ENCODE results near the gene HES7. TPM values are rescaled to one million over a fixed set of nuclear protein-coding genes. Genes with fewer than 3 reads are reported as not detected.

The HES7 gene
- total and polyA plus RNA-seq, 3 donors from 2014 or later, result 0.25 to 0.31 TPM; not detected in 1

- H3K4me1 ChIP-seq, result no peaks in the 10 kb centered on the region
- no peak for DNase-seq
Measured at GRCh38 chr17:8143581-8144400, 19.9 kb upstream of the HES7 start.

DNA sequence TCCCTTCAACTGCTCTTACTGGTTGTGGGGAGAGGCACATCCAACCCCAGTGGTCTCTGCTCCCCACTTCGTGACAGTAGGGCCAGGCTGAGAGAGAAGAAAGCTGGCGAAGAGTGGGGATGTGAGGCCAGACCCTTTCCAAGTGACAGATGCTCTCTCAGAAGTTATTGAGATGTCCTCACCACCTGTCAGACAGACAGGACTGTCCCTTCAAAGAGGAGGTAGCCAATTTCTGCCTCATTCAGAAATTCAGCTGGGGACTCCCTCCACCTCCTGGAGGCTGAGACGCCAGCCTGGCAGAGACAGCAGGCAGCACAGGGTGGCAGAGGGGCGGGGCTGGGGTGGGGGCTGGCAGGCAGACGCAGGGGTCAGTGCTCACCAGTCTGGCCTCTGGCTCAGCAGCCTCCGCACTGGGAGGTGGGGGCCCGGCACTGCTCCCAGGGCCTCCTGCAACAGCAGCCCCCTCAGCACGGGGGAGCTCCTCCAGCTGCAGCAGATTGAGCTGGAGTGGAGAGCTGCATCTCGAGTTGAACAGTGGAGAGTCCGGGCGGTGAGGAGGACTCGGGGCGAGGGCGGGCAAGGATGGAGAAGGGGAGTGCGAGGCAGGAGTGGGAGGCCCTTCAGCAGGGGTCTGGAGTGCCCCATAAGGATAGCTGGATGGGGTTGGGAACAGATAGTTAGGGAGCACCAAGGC lies 19.1 kb upstream of the HES7 start:
- no peaks in the 10 kb centered on the region for H3K36me3 ChIP-seq (ENCODE audit: low read depth, missing control alignments)
- no peaks in the 10 kb centered on the region for H3K4me1 ChIP-seq
- H3K27ac ChIP-seq, result peak overlapping the region; percentile 4 to 96
- no peaks in the 10 kb centered on the region for H3K9me3 ChIP-seq
- H3K4me3 ChIP-seq, result no peak overlapping the region
- TF ChIP-seq POLR2A (IDR thresholded peaks at IDR 0.05) (no peak), CTCF (IDR thresholded peaks at IDR 0.05) (no peak)
- no peak for DNase-seq
- H3K27me3 ChIP-seq, result no peaks in the 10 kb centered on the region
- intact Hi-C loops (cut with DNase I; ENCODE audit: low total_unique reads), result no loop called here
- WGBS, 2 donors, result 86 to 87% methylated on average over 12 to 14 of the region's 15 CpGs

More at GRCh38 chr17:8143581-8144400, 19.9 kb upstream of the HES7 start:
- intact Hi-C loops (cut with DNase I; ENCODE audit: low total_unique reads), result no loop called here
- H3K27ac ChIP-seq, result peak overlapping the region in 1 of 2 donors; percentile 96
- no peak overlapping the region for H3K4me3 ChIP-seq
- H3K36me3 ChIP-seq (ENCODE audit: low read depth, missing control alignments), result no peaks in the 10 kb centered on the region
- H3K9me3 ChIP-seq, result no peaks in the 10 kb centered on the region
- TF ChIP-seq POLR2A (IDR thresholded peaks at IDR 0.05), result no peak
- TF ChIP-seq CTCF (IDR thresholded peaks at IDR 0.05), result no peak
- H3K27me3 ChIP-seq, result no peaks in the 10 kb centered on the region
- WGBS, 2 donors, result 88 to 90% methylated on average over 17 to 22 of the region's 22 CpGs

- 85 to 90% methylated on average over 2 to 23 of the region's 23 CpGs for WGBS, 2 donors
- Histone ChIP-seq H3K27ac (peak overlapping the region in 1 of 2 donors; percentile 96), H3K36me3 (ENCODE audit: low read depth, missing control alignments) (no peaks in the 10 kb centered on the region), H3K27me3 (no peaks in the 10 kb centered on the region), H3K4me3 (no peak overlapping the region), H3K4me1 (no peaks in the 10 kb centered on the region), H3K9me3 (no peaks in the 10 kb centered on the region)
- intact Hi-C loops (cut with DNase I; ENCODE audit: low total_unique reads), result no loop called here
- TF ChIP-seq CTCF (IDR thresholded peaks at IDR 0.05) (no peak), POLR2A (IDR thresholded peaks at IDR 0.05) (no peak)
- no peak for DNase-seq
Measured at GRCh38 chr17:8142158-8142886, 18.4 kb upstream of the HES7 start.

DNA sequence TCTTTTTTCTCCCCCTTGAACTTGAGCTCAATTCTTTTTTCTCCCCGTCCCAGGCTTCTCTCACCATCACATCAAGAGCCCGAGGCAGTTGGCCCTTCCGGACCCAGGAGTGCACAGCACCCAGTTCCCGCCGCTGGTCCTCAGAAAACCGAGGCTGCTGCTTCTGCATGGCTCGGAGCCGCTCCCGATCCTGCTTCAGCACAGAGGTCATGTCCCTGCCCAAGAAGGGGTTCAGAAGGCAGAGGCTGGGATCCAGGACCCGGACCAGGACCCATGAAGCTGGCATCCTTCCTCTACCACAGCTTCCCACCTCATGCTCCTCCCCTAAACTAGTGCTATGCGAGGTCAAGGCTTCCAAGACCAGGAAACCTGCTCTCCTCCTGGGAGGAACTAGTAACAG lies 17.8 kb upstream of the HES7 start:
- H3K9me3 ChIP-seq, result no peaks in the 10 kb centered on the region
- no peaks in the 10 kb centered on the region for H3K36me3 ChIP-seq (ENCODE audit: low read depth, missing control alignments)
- H3K27ac ChIP-seq, result peak overlapping the region in 1 of 2 donors; percentile 96
- no peaks in the 10 kb centered on the region for H3K27me3 ChIP-seq
- intact Hi-C loops (cut with DNase I; ENCODE audit: low total_unique reads), result no loop called here
- no peak for DNase-seq
- TF ChIP-seq POLR2A (IDR thresholded peaks at IDR 0.05), result no peak
- TF ChIP-seq CTCF (IDR thresholded peaks at IDR 0.05), result no peak
- H3K4me1 ChIP-seq, result no peaks in the 10 kb centered on the region
- no peak overlapping the region for H3K4me3 ChIP-seq
- WGBS, 2 donors, result 81 to 82% methylated on average over 9 to 11 of the region's 11 CpGs
